ENCODE data around the gene ERFL.

DNA sequence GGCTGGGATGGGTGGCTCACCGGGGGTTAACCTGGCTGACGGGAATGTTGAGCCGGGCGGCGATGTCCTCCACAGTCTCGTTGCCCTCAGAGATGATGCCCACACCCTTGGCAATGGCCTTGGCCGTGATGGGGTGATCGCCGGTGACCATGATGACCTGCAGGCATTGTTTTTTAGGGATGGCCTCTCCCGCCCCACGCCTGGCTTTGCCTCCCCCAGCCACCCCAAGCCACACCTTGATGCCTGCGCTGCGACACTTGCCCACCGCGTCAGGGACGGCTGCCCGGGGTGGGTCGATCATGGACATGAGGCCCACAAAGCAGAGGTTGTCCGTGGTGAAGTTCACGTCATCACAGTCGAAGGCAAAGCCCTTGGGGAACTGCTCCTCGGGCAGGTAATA lies 49.7 kb upstream of the ERFL start:
- TF ChIP-seq POLR2A (IDR thresholded peaks at IDR 0.05) (no peak), POLR2AphosphoS5 (IDR thresholded peaks at IDR 0.05) (no peak), EP300 (IDR thresholded peaks at IDR 0.05; ENCODE audit: low read depth) (no peak)
- TF ChIP-seq, protein P1, sequence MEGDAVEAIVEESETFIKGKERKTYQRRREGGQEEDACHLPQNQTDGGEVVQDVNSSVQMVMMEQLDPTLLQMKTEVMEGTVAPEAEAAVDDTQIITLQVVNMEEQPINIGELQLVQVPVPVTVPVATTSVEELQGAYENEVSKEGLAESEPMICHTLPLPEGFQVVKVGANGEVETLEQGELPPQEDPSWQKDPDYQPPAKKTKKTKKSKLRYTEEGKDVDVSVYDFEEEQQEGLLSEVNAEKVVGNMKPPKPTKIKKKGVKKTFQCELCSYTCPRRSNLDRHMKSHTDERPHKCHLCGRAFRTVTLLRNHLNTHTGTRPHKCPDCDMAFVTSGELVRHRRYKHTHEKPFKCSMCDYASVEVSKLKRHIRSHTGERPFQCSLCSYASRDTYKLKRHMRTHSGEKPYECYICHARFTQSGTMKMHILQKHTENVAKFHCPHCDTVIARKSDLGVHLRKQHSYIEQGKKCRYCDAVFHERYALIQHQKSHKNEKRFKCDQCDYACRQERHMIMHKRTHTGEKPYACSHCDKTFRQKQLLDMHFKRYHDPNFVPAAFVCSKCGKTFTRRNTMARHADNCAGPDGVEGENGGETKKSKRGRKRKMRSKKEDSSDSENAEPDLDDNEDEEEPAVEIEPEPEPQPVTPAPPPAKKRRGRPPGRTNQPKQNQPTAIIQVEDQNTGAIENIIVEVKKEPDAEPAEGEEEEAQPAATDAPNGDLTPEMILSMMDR (IDR thresholded peaks at IDR 0.05): no peak

Measured in transverse colon (tissue), 4 donors.